Osteocyte (in vitro differentiated cells): Measurements from ENCODE around the gene AMHR2. TPM values are rescaled to one million over a fixed set of nuclear protein-coding genes. Genes with fewer than 3 reads are reported as not detected.
"Not testable (repeated sequence)": the region's sequence is repeated elsewhere in the genome, so short reads cannot be mapped to it uniquely, and the experiment has no call there.

ENCODE experiments used
- DNase-seq: peaks from one replicate; pipeline ENCODE4 v3.0.0; 2021; ENCODE audit warnings: mixed read lengths; ENCODE audit not compliant: unreplicated experiment; ENCODE audit errors: extremely low spot score
- H3K27ac Mint-ChIP-seq: one replicate; pipeline ENCODE4 v1.8.0; 2021; ENCODE audit warnings: mild to moderate bottlenecking, mixed read lengths; ENCODE audit not compliant: unreplicated experiment
- H3K27me3 Mint-ChIP-seq: one replicate; pipeline ENCODE4 v1.8.0; 2021; ENCODE audit warnings: mixed read lengths; ENCODE audit not compliant: unreplicated experiment
- H3K36me3 Mint-ChIP-seq: one replicate; pipeline ENCODE4 v1.8.0; 2021; ENCODE audit warnings: mixed read lengths; ENCODE audit not compliant: unreplicated experiment
- H3K4me1 Mint-ChIP-seq: one replicate; pipeline ENCODE4 v1.8.0; 2021; ENCODE audit warnings: mixed read lengths; ENCODE audit not compliant: unreplicated experiment
- H3K4me3 Mint-ChIP-seq: one replicate; pipeline ENCODE4 v1.8.0; 2021; ENCODE audit warnings: mild to moderate bottlenecking, moderate library complexity, mixed read lengths; ENCODE audit not compliant: unreplicated experiment
- H3K9me3 Mint-ChIP-seq: one replicate; pipeline ENCODE4 v1.8.0; 2021; ENCODE audit warnings: mixed read lengths; ENCODE audit not compliant: unreplicated experiment
- CTCF ChIP-seq: fragments of 200-600 bp; sonication (generic); IDR thresholded peaks from 2 replicates; pipeline ENCODE4 v1.5.0; 2021; ENCODE audit warnings: antibody characterized with exemption, mild to moderate bottlenecking, moderate library complexity
- long read RNA-seq: library from polyadenylated mRNA; unstranded; transcript quantifications from one replicate; pipeline ENCODE4 v2.0.0, GENCODE V29; 2021
- total RNA-seq: library from RNA; stranded (reverse); gene quantifications from 2 replicates; pipeline ENCODE4 v1.2.1, GENCODE V29; 2021

AMHR2 gene
- total RNA-seq, result not detected in 2 replicates
- long read RNA-seq, result 0 reads

- Mint-ChIP-seq H3K4me1 (peaks cover 8% of the 10 kb centered on the region), H3K27ac (no peak within 1 kb of the TSS), H3K27me3 (no peaks in the 10 kb centered on the region), H3K9me3 (no peaks in the 10 kb centered on the region), H3K4me3 (no peak within 1 kb of the TSS), H3K36me3 (no peaks in the 10 kb centered on the region)
- DNase-seq, result no peak
- TF ChIP-seq CTCF, result no peak
These were observed at the start of gene AMHR2 for GRCh38 chr12:53423597-53423996. Gene AMHR2, plus strand, starts transcription at chr12:53423855. Its CDS starts 80 bp downstream, at chr12:53423935.

GRCh38 chr12:53374277-53374676 is 49.4 kb upstream of the AMHR2 start:
- not testable (repeated sequence) for H3K4me3 Mint-ChIP-seq, H3K27ac Mint-ChIP-seq, H3K27me3 Mint-ChIP-seq, DNase-seq, H3K36me3 Mint-ChIP-seq, H3K9me3 Mint-ChIP-seq
- peaks cover 25% of the 10 kb centered on the region for H3K4me1 Mint-ChIP-seq

- TF ChIP-seq CTCF, result no peak
- no peaks in the 10 kb centered on the region for H3K9me3 Mint-ChIP-seq
- H3K27me3 Mint-ChIP-seq, result no peaks in the 10 kb centered on the region
- peak overlapping the region; percentile 1 for H3K27ac Mint-ChIP-seq
- no peaks in the 10 kb centered on the region for H3K36me3 Mint-ChIP-seq
- peaks cover 19% of the 10 kb centered on the region for H3K4me1 Mint-ChIP-seq
- DNase-seq, result no peak
- H3K4me3 Mint-ChIP-seq, result no peak overlapping the region
These were observed 46.9 kb upstream of the AMHR2 start for GRCh38 chr12:53376747-53377146.

GRCh38 chr12:53378222-53378621 is 45.4 kb upstream of the AMHR2 start:
- H3K27ac Mint-ChIP-seq, result no peak overlapping the region
- no peak for TF ChIP-seq CTCF
- H3K4me3 Mint-ChIP-seq, result no peak overlapping the region
- H3K27me3 Mint-ChIP-seq, result no peaks in the 10 kb centered on the region
- peaks cover 10% of the 10 kb centered on the region for H3K36me3 Mint-ChIP-seq
- DNase-seq, result no peak
- H3K9me3 Mint-ChIP-seq, result no peaks in the 10 kb centered on the region
- H3K4me1 Mint-ChIP-seq, result peaks cover 26% of the 10 kb centered on the region

GRCh38 chr12:53378724-53379388 is 44.8 kb upstream of the AMHR2 start:
- no peaks in the 10 kb centered on the region for H3K27me3 Mint-ChIP-seq
- no peaks in the 10 kb centered on the region for H3K9me3 Mint-ChIP-seq
- no peak overlapping the region for H3K4me3 Mint-ChIP-seq
- peaks cover 16% of the 10 kb centered on the region for H3K36me3 Mint-ChIP-seq
- no peak for DNase-seq
- H3K4me1 Mint-ChIP-seq, result peaks cover 30% of the 10 kb centered on the region
- TF ChIP-seq CTCF, result no peak
- H3K27ac Mint-ChIP-seq, result no peak overlapping the region
